GM23338 (cell line): ENCODE results near the gene GNAI1. TPM values are rescaled to one million over a fixed set of nuclear protein-coding genes. Genes with fewer than 3 reads are reported as not detected.
A peak's percentile ranks its signal among the peaks of the same experiment; 100 is the strongest.

ENCODE experiments used
- ATAC-seq: fragments of 200-7000 bp; cut with Tn5 transposase; 3 replicates; pipeline ENCODE4 v1.9.1; 2020
- DNase-seq: peaks from one replicate; pipeline ENCODE4 v3.0.0-alpha.2; 2015; ENCODE audit warnings: low spot score
- H2AFZ ChIP-seq: fragments of 200-600 bp; sonication (generic); 2 replicates; pipeline ENCODE4 v1.8.0; 2016; ENCODE audit warnings: antibody characterized with exemption, mild to moderate bottlenecking, moderate library complexity
- H3F3A ChIP-seq: fragments of 200-600 bp; sonication (generic); replicated peaks from 2 replicates; pipeline ENCODE4 v1.8.0; 2017; ENCODE audit warnings: antibody characterized with exemption, mixed run types, low read depth
- H3K27ac ChIP-seq: fragments of 200-600 bp; sonication (generic); 2 replicates; pipeline ENCODE4 v1.6.1; 2016; ENCODE audit warnings: low read depth
- H3K27me3 ChIP-seq: fragments of 200-600 bp; sonication (generic); 2 replicates; pipeline ENCODE4 v1.8.0; 2016; ENCODE audit warnings: mild to moderate bottlenecking, mixed run types, moderate library complexity; ENCODE audit not compliant: insufficient read depth
- H3K36me3 ChIP-seq: fragments of 200-600 bp; sonication (generic); 2 replicates; pipeline ENCODE4 v1.8.0; 2016; ENCODE audit warnings: mild to moderate bottlenecking; ENCODE audit not compliant: insufficient read depth
- H3K4me1 ChIP-seq: fragments of 200-600 bp; sonication (generic); 2 replicates; pipeline ENCODE4 v1.8.0; 2016; ENCODE audit warnings: mild to moderate bottlenecking, moderate library complexity; ENCODE audit not compliant: insufficient read depth
- H3K4me2 ChIP-seq: fragments of 200-600 bp; sonication (generic); 2 replicates; pipeline ENCODE4 v1.7.1; 2017; ENCODE audit warnings: mixed run types
- H3K4me3 ChIP-seq: fragments of 200-600 bp; sonication (generic); 2 replicates; pipeline ENCODE4 v1.6.1; 2016; ENCODE audit warnings: mixed run types
- H3K79me2 ChIP-seq: fragments of 200-600 bp; sonication (generic); replicated peaks from 2 replicates; pipeline ENCODE4 v1.8.0; 2017; ENCODE audit warnings: mild to moderate bottlenecking; ENCODE audit not compliant: insufficient read depth
- H3K9me2 ChIP-seq: fragments of 200-600 bp; sonication (generic); 2 replicates; pipeline ENCODE4 v1.8.0; 2017; ENCODE audit not compliant: insufficient read depth
- H4K20me1 ChIP-seq: fragments of 200-600 bp; sonication (generic); replicated peaks from 2 replicates; pipeline ENCODE4 v1.8.0; 2017; ENCODE audit warnings: mild to moderate bottlenecking; ENCODE audit not compliant: insufficient read depth
- H3K27ac Mint-ChIP-seq: 2 replicates; pipeline ENCODE4 v1.8.0; 2020; ENCODE audit warnings: inconsistent platforms, mild to moderate bottlenecking, moderate library complexity, mixed read lengths
- H3K27me3 Mint-ChIP-seq: 3 replicates; pipeline ENCODE4 v1.8.0; 2022; ENCODE audit warnings: low read depth, mild to moderate bottlenecking, moderate library complexity, mixed read lengths, inconsistent platforms; ENCODE audit not compliant: insufficient read depth, poor library complexity
- H3K36me3 Mint-ChIP-seq: 3 replicates; pipeline ENCODE4 v1.8.0; 2021; ENCODE audit warnings: low read depth, mild to moderate bottlenecking, inconsistent platforms, moderate library complexity, mixed read lengths
- H3K4me1 Mint-ChIP-seq: 3 replicates; pipeline ENCODE4 v1.8.0; 2020; ENCODE audit warnings: mild to moderate bottlenecking, inconsistent platforms, mixed read lengths
- H3K4me3 Mint-ChIP-seq: 3 replicates; pipeline ENCODE4 v1.8.0; 2021; ENCODE audit warnings: moderate library complexity, mild to moderate bottlenecking, inconsistent platforms, mixed read lengths
- H3K9me3 Mint-ChIP-seq: 3 replicates; pipeline ENCODE4 v1.8.0; 2020; ENCODE audit warnings: moderate library complexity, mild to moderate bottlenecking, inconsistent platforms, mixed read lengths
- CREB1 ChIP-seq: fragments of 250-450 bp; sonication (Bioruptor Pico); IDR thresholded peaks from 2 replicates; pipeline ENCODE4 v1.5.0; 2020; ENCODE audit warnings: low read depth, mild to moderate bottlenecking, moderate library complexity
- CTCF ChIP-seq, 2 experiments: fragments of 200-600 bp in 1 of 2; sonication (generic) in 1 of 2; conservative IDR thresholded peaks; 2 replicates each; pipeline versions ENCODE4 v1.5.1 to v1.6.1; 2016 to 2017; ENCODE audit warnings: antibody characterized with exemption in 2 of 2, low read depth in 2 of 2, mild to moderate bottlenecking in 2 of 2, moderate library complexity in 1 of 2
- EZH2 ChIP-seq: fragments of 200-600 bp; sonication (generic); IDR thresholded peaks from one replicate; pipeline ENCODE4 v1.8.0; 2017; ENCODE audit warnings: antibody characterized with exemption, mild to moderate bottlenecking, low read depth; ENCODE audit not compliant: unreplicated experiment
- EZH2phosphoT487 ChIP-seq: fragments of 200-600 bp; sonication (generic); IDR thresholded peaks from one replicate; pipeline ENCODE4 v1.8.1; 2018; ENCODE audit warnings: antibody characterized with exemption; ENCODE audit not compliant: unreplicated experiment
- JUNB ChIP-seq: IDR thresholded peaks from one replicate; pipeline ENCODE4 v1.6.1; 2016; ENCODE audit warnings: antibody characterized with exemption; ENCODE audit not compliant: unreplicated experiment
- NANOG ChIP-seq: IDR thresholded peaks from 2 replicates; pipeline ENCODE4 v1.6.1; 2016; ENCODE audit warnings: antibody characterized with exemption, borderline replicate concordance
- POLR2AphosphoS5 ChIP-seq: IDR thresholded peaks from 2 replicates; pipeline ENCODE4 v1.6.1; 2016; ENCODE audit warnings: antibody characterized with exemption, low read depth
- STAT1 ChIP-seq: IDR thresholded peaks from one replicate; pipeline ENCODE4 v1.6.1; 2016; ENCODE audit warnings: antibody characterized with exemption; ENCODE audit not compliant: unreplicated experiment
- ZNF114 ChIP-seq: fragments of 250-450 bp; sonication (Bioruptor Pico); IDR thresholded peaks from 2 replicates; pipeline ENCODE4 v1.5.0; 2020; ENCODE audit warnings: mild to moderate bottlenecking, moderate library complexity
- ZNF331 ChIP-seq: fragments of 250-450 bp; sonication (Bioruptor Pico); IDR thresholded peaks from 2 replicates; pipeline ENCODE4 v1.5.0; 2020; ENCODE audit warnings: low read depth, mild to moderate bottlenecking, moderate library complexity
- polyA plus RNA-seq: library from polyadenylated mRNA; unstranded; fragments of >200 nt; fragmentation: Nextera tagmentation; extraction: Ambion mirVana; gene quantifications from 2 replicates; pipeline ENCODE4 v1.2.1, GENCODE V29; 2016
- total RNA-seq: library from RNA; depleted of rRNA; stranded (reverse); fragments of >200 nt; shearing (Covaris generic); gene quantifications from 2 replicates; pipeline ENCODE4 v1.2.3, GENCODE V29; 2014
- TF ChIP-seq, protein P1 (sequence below): IDR thresholded peaks from 2 replicates; pipeline ENCODE4 v1.6.1; 2016; ENCODE audit warnings: antibody characterized with exemption
- TF ChIP-seq, protein P2 (sequence below): IDR thresholded peaks from one replicate; pipeline ENCODE4 v1.6.1; 2018; ENCODE audit warnings: antibody characterized with exemption; ENCODE audit not compliant: unreplicated experiment

GNAI1 gene
- total and polyA plus RNA-seq, 2 experiments from 2014 or later: 31.3 to 36.9 TPM

DNA sequence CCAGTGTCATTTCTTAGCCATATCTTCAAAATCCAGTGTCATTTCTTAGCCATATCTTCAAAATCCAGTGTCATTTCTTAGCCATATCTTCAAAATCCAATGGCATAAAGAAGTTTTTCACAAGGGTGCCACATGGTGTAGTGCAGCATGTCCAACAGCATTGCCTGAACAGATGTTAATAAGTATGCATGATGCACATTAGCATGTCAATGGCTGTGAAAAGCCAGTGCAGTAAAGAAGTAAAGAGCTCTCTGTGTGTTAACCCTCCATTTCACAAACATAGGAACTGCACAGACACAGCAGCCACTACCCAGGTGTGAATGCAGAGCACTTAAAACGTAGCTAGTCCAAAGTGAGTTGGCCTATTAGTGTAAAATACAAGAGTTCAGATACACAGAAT is 89.8 kb downstream of the GNAI1 start:
- peaks cover 24% of the 10 kb centered on the region for H3K4me1 Mint-ChIP-seq
- Histone ChIP-seq H3K79me2 (no peaks in the 10 kb centered on the region), H3F3A (no peaks in the 10 kb centered on the region), H2AFZ (no peak overlapping the region), H4K20me1 (no peaks in the 10 kb centered on the region), H3K4me1 (peaks cover 21% of the 10 kb centered on the region), H3K4me2 (0 out of 2 replicates have a peak overlapping the region, but pooled peaks have one; percentile 36), H3K9me2 (no peaks in the 10 kb centered on the region), H3K4me3 (no peak overlapping the region), H3K27ac (no peak overlapping the region), H3K27me3 (no peaks in the 10 kb centered on the region), H3K36me3 (no peaks in the 10 kb centered on the region; the same call in 1 of the 2 replicates)
- H3K27ac Mint-ChIP-seq: no peak overlapping the region
- no peak overlapping the region for H3K4me3 Mint-ChIP-seq
- H3K27me3 Mint-ChIP-seq: no peaks in the 10 kb centered on the region
- ATAC-seq (no peak; the same call in 2 of the 3 replicates), DNase-seq (no peak)
- no peaks in the 10 kb centered on the region for H3K9me3 Mint-ChIP-seq
- TF ChIP-seq EZH2phosphoT487: no peak
- TF ChIP-seq STAT1: no peak
- TF ChIP-seq, protein P1, sequence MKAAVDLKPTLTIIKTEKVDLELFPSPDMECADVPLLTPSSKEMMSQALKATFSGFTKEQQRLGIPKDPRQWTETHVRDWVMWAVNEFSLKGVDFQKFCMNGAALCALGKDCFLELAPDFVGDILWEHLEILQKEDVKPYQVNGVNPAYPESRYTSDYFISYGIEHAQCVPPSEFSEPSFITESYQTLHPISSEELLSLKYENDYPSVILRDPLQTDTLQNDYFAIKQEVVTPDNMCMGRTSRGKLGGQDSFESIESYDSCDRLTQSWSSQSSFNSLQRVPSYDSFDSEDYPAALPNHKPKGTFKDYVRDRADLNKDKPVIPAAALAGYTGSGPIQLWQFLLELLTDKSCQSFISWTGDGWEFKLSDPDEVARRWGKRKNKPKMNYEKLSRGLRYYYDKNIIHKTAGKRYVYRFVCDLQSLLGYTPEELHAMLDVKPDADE: no peak
- no peak for TF ChIP-seq NANOG
- no peak for TF ChIP-seq POLR2AphosphoS5
- no peak for TF ChIP-seq ZNF331
- H3K36me3 Mint-ChIP-seq: no peaks in the 10 kb centered on the region; the same call in 2 of the 3 replicates

GRCh38 chr7:80225361-80225760 is 90.7 kb downstream of the GNAI1 start:
- H3K27ac Mint-ChIP-seq: peak overlapping the region; percentile 84; the same call in 1 of the 2 replicates

DNA sequence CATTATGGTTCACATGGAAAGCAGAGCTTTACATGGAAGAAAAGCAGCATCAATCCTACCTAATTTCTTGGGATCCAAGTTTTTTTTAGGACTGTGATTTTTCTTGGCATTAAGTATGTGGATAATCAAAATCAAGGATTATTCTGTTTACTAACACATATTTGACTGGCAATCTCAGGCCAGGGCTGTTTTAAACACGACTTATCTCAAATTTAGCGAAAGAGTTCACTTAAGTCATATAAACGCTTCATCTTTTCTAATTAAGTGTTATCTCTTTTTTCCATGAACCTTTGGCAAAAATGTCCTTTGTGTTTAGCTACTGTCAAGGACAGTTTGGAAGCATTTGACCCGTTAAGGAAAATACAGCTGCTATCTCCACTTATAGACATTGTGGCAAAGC is 92.0 kb downstream of the GNAI1 start:
- Mint-ChIP-seq H3K9me3 (no peaks in the 10 kb centered on the region), H3K27me3 (no peaks in the 10 kb centered on the region), H3K4me1 (peaks cover 30% of the 10 kb centered on the region), H3K36me3 (no peaks in the 10 kb centered on the region), H3K4me3 (no peak overlapping the region), H3K27ac (no peak overlapping the region)
- no peaks in the 10 kb centered on the region for H3F3A ChIP-seq
- peaks cover 34% of the 10 kb centered on the region for H3K4me1 ChIP-seq
- no peak overlapping the region for H3K4me3 ChIP-seq
- H3K9me2 ChIP-seq: peaks cover 3% of the 10 kb centered on the region; the same call in 1 of the 2 replicates
- DNase-seq: no peak
- no peak overlapping the region for H2AFZ ChIP-seq
- H3K36me3 ChIP-seq: no peaks in the 10 kb centered on the region
- no peak overlapping the region for H3K27ac ChIP-seq
- ATAC-seq: no peak
- H3K79me2 ChIP-seq: no peaks in the 10 kb centered on the region
- H4K20me1 ChIP-seq: no peaks in the 10 kb centered on the region
- no peak overlapping the region for H3K4me2 ChIP-seq
- TF ChIP-seq, protein P1: no peak
- no peak for TF ChIP-seq CTCF (conservative IDR thresholded peaks at IDR 0.05; ENCODE audit: low read depth in 2 of 2)
- no peak for TF ChIP-seq CREB1 (CRISPR knock-in tag)
- TF ChIP-seq, protein P2, sequence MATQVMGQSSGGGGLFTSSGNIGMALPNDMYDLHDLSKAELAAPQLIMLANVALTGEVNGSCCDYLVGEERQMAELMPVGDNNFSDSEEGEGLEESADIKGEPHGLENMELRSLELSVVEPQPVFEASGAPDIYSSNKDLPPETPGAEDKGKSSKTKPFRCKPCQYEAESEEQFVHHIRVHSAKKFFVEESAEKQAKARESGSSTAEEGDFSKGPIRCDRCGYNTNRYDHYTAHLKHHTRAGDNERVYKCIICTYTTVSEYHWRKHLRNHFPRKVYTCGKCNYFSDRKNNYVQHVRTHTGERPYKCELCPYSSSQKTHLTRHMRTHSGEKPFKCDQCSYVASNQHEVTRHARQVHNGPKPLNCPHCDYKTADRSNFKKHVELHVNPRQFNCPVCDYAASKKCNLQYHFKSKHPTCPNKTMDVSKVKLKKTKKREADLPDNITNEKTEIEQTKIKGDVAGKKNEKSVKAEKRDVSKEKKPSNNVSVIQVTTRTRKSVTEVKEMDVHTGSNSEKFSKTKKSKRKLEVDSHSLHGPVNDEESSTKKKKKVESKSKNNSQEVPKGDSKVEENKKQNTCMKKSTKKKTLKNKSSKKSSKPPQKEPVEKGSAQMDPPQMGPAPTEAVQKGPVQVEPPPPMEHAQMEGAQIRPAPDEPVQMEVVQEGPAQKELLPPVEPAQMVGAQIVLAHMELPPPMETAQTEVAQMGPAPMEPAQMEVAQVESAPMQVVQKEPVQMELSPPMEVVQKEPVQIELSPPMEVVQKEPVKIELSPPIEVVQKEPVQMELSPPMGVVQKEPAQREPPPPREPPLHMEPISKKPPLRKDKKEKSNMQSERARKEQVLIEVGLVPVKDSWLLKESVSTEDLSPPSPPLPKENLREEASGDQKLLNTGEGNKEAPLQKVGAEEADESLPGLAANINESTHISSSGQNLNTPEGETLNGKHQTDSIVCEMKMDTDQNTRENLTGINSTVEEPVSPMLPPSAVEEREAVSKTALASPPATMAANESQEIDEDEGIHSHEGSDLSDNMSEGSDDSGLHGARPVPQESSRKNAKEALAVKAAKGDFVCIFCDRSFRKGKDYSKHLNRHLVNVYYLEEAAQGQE: no peak
- H3K27me3 ChIP-seq: no peaks in the 10 kb centered on the region

More at GRCh38 chr7:80225361-80225760, 90.7 kb downstream of the GNAI1 start:
- TF ChIP-seq JUNB: no peak
- no peak for TF ChIP-seq STAT1
- TF ChIP-seq NANOG: no peak
- TF ChIP-seq EZH2: no peak
- no peak for TF ChIP-seq ZNF114 (CRISPR knock-in tag)
- peaks cover 29% of the 10 kb centered on the region for H3K4me1 Mint-ChIP-seq
- no peaks in the 10 kb centered on the region for H3K9me3 Mint-ChIP-seq
- peak; percentile 66 for ATAC-seq
- Histone ChIP-seq H3K4me2 (peak overlapping the region; percentile 34; the same call in 1 of the 2 replicates), H3K27me3 (no peaks in the 10 kb centered on the region), H2AFZ (no peak overlapping the region), H4K20me1 (no peaks in the 10 kb centered on the region), H3K36me3 (no peaks in the 10 kb centered on the region; the same call in 1 of the 2 replicates), H3K9me2 (no peaks in the 10 kb centered on the region), H3K4me1 (peaks cover 29% of the 10 kb centered on the region), H3F3A (no peaks in the 10 kb centered on the region), H3K79me2 (no peaks in the 10 kb centered on the region), H3K4me3 (no peak overlapping the region), H3K27ac (no peak overlapping the region)
- no peak overlapping the region for H3K4me3 Mint-ChIP-seq
- no peak for DNase-seq
- H3K36me3 Mint-ChIP-seq: no peaks in the 10 kb centered on the region
- no peaks in the 10 kb centered on the region for H3K27me3 Mint-ChIP-seq
